Measurements from ENCODE around the gene UBE2R2.
"Not testable (repeated sequence)": the region's sequence is repeated elsewhere in the genome, so short reads cannot be mapped to it uniquely, and the experiment has no call there.

The UBE2R2 gene

GRCh38 chr9:33932078-33932807 lies 115.3 kb downstream of the UBE2R2 start:
- no peak for DNase-seq

DNA sequence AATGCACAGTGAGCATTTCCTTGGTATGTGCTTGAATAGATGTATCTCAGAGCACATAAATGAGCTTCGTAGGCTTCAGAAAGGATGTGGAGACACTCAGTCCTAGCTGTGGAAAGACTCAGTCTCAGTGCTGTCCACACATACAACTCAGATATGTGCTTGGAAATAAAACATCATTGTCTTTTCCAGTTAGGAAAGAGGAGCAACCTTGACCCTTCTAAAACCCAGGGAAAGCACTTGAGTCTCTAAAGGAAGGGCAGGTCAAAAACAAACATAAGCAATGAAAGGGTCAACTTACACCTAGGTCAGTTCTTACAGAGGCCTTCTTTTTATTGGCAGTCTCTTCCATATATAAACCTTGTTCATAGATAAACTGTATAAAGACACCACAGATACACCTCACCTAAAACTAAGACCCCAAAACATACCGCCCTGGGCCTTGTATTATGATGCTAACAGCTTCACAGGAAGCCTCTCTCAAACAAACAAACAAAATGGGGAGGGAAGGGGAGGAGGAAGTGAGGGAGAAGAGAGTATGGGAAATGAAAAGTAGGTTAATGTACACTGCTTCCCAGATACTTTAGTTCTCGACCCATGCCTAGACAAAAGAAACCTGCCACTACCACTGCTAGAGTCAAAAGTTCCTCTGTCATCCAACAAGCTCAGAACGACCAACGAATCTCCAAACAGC lies 117.4 kb downstream of the UBE2R2 start:
- DNase-seq = no peak

DNA sequence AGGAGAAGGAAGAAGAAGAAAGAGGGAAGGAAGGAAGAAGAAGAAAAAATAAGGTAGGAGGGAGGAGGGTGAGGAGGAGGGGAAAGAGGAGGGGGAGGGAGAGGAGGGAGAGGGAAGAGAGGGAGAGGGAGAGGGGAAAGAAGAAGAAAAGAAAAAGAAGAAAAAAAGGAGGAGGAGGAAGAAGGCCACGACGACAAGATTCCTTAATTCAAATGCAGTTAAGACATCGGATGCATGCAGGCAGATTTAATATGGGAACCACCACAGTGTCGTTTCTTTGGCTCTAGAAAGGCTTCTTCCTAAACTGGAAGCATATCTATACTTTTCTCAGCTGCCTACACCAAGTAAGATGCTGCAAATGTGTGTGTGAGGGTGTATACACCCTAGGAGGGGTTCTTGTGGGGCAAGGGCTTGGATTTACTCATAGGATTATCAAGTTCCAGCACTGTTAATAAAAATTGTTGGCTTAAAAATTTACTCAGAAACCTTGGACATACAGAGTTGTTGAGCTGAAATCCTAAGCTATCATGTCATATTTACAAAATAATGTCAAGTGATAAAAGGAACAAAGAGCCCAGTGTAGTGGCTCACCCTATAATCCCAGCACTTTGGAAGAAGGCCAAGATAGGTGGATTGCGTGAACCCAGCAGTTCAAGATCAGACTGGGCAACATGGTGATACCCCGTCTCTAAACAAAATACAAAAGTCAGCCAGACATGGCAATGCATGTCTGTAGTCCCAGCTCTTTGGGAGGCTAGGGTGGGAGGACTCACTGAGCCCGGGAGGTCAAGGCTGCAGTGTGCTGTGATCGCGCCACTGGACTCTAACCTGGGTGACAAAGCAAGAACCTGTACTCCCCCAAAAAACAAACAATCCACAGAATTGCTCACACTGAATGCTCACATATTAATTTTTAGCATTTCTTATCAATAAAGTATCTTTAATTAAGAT lies 123.2 kb downstream of the UBE2R2 start:
- DNase-seq = no peak

- DNase-seq = peak; percentile 88
Observed at GRCh38 chr9:33942471-33943083, 125.6 kb downstream of the UBE2R2 start.

DNA sequence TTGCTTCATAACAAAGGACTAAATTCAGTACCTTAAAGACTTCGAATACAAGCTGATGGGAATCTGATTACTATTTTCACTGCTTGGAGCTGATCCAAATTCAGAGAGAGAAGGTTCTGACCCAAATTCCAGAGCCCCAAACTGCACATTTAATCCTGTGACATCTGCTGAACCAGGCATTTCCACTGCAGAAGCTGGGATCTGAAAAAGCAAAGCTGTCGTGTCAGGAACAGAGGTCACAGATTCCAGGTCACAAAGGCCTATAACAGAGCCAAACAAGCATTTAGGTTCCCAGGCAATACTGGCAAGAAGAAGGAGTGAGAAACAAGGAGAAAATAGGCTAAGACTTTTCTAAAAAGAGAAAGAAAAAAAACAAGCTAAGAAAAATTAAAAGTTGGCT lies 126.4 kb downstream of the UBE2R2 start:
- DNase-seq = no peak

- DNase-seq = peak; percentile 93
Observed at GRCh38 chr9:33946779-33947535, 130.0 kb downstream of the UBE2R2 start.

GRCh38 chr9:33950371-33950770 lies 133.4 kb downstream of the UBE2R2 start:
- no peak for DNase-seq

- DNase-seq = no peak
Observed at GRCh38 chr9:33952066-33952465, 135.1 kb downstream of the UBE2R2 start.

DNA sequence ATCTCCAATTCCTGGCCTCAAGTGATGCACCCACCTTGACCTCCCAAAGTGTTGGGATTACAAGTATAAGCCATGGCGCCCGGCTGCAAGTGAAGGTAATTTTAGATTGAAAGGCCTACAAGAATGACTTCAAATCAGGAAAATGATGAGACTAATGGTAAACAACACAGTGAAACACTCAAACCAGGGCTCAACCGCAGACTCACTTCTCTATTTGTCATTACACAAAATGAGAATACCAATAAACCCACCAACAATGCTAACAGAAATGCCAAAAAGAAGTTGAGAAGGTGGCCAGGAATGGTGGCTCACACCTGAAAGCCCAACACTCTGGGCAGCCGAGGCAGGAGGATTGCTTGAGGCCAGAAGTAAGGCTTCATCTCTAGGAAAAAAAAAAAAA lies 139.6 kb downstream of the UBE2R2 start:
- no peak for DNase-seq

GRCh38 chr9:33959725-33960124 lies 142.8 kb downstream of the UBE2R2 start:
- DNase-seq = no peak

DNA sequence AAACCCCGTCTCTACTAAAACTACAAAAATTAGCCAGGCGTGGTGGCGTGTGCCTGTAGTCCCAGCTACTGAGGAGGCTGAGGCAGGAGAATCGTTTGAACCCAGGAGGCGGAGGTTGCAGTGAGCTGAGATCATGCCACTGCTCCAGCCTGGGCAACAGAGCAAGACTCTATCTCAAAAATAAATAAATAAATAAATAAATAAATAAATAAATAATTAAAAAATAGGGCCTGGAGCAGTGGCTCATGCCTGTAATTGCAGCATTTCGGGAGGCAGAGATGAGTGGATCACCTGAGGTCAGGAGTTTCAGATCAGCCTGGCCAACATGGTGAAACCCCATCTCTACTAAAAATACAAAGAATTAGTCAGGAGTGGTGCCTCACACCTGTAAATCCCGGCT lies 145.5 kb downstream of the UBE2R2 start:
- DNase-seq = not testable (repeated sequence)

DNA sequence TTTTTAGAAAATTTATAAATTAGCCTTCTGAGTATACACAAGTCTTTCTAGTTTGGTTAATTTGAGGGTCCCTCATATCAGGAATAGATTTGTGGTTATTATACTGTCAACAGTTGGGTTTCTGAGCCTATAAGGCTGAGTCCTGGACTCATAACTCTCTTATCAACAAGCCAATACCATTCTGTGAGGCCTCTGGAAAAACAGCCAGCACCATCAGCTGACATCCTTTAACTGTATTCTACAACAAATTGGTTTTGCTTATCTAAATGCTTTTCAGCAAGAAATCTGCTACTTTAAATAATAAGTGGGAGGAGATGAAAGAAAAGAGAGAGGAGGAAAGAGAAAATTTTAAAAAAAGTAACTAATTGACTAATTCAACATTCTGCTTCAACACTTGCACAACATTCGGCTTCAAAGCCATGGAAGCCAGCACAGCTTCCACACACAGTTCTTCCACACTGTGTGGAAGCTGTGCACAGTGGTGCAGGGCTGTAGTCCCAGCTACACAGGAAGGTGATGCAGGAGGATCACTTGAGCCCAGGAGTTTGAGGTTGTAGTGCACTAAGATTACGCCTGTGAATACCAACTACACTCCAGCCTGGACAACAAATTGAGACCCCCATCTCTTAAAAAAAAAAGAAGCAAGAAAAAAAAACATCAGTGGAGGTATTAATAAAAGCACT lies 147.3 kb downstream of the UBE2R2 start:
- no peak for DNase-seq

Measured in fibroblast of skin of right quadriceps (primary cell).